Measurements from ENCODE around the gene TNFRSF1B.

The TNFRSF1B gene

DNA sequence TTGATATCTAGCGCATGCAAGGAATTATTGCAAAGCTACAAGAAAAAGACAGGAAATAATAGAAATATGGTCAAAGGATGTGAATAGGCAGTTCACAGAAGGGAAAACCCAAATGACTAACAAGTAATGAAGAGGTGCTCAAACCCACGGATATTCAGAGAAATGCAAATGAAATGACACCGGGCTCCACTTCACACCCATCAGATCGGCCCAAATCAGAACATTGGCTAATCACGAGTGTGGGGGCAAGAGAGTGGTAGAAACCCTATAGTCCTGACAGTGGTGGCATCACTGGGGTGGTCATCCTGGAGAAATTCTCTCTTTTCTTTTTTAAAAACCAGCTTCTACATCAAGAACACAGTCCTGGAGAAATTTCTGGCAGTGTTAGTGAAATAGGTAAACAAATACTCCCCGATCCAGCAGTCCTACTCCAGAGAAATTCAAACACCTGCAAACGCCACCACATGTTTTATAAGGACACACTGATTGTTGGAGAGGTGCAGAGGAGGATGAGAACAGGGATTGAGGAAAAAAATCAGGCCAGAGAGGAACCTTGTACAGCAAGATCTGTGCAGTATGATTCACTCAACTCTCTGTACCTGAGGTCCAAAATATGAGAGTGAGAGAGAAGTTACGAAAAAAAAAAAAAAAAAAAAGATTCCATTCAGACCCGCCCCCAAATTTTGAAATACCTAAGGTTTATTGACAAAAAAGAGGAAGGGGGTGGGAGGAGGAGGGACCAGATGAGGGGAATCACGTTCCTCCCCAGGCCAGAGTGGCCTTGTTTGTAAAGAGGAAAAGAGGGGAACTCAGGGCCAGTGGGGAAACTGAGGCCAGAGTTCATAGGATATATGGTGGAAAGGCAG lies 9.2 kb upstream of the TNFRSF1B start:
- no peak for DNase-seq (ENCODE audit: low read depth in 2 of 2)

DNA sequence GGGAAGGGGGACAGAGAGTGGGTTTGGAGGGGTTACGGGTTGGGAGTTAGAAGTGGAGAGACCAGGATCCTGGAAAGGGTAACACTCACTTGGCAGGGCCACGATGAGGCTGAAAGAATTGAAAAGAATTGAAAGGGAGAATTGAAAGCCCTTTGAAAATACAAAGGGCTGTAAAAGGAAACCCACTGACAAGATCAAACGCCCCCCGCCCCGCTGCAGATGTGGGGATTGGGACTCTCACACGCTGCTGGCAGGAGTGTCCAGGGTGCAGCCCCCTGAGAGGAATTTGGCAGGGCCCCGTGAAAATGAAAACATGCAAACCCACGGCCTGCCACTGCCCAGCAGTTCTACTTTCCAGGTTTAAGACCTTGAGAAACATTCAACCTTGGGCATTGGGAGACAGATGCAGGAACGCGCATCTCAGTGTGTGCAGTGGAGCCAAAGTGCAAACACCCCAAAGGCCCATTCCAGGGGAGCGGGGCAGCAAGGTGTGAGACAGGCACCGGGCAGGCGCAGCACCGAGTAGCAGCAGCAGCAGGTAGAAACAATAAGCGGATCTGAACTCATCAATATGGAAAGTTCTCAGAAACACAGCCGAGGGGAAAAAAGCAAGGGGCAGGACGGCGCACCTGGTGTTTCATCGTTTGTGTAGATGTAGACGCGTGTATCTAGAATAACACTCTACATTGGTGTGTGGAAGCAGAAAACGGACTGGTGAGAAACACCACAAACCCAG lies 8.3 kb upstream of the TNFRSF1B start:
- DNase-seq (ENCODE audit: low read depth in 2 of 2), result no peak

DNA sequence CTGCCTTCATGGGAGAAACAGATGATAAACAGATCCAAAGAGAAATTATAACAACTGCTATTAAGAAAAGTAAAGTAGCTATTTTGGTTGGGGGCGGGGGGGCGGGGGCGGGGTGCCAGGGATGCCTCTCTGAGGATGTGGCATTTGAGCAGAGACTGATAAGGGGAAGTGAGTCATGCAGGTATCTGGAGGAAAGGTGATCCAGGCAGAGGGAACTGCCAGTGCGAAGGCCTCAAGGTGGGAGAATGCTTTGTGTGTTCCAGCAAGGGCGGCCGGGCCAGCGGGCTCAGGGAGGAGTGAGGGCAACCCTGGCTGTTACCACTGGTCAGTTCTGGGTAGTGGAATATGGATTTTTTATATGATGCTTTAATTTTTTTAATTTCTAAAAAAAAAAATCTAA lies 7.0 kb upstream of the TNFRSF1B start:
- DNase-seq (ENCODE audit: low read depth in 2 of 2), result no peak

DNA sequence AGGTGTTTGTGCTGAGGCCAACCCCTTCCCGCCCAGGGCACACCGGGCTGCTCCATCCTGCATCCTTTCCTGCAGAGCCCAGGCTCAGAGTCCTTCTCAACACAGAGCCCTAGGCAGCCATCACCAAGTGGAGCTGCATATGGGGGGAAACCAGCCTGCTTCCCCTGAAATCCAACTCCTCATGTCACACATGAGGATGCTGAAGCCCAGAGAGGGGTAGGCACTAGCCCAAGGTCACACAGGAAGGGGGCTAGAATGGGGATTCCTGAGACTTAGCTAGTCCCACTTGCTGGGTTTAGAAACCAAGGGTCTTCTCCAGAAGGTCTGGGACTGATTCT lies 5.5 kb upstream of the TNFRSF1B start:
- no peak for DNase-seq (ENCODE audit: low read depth in 2 of 2)

DNA sequence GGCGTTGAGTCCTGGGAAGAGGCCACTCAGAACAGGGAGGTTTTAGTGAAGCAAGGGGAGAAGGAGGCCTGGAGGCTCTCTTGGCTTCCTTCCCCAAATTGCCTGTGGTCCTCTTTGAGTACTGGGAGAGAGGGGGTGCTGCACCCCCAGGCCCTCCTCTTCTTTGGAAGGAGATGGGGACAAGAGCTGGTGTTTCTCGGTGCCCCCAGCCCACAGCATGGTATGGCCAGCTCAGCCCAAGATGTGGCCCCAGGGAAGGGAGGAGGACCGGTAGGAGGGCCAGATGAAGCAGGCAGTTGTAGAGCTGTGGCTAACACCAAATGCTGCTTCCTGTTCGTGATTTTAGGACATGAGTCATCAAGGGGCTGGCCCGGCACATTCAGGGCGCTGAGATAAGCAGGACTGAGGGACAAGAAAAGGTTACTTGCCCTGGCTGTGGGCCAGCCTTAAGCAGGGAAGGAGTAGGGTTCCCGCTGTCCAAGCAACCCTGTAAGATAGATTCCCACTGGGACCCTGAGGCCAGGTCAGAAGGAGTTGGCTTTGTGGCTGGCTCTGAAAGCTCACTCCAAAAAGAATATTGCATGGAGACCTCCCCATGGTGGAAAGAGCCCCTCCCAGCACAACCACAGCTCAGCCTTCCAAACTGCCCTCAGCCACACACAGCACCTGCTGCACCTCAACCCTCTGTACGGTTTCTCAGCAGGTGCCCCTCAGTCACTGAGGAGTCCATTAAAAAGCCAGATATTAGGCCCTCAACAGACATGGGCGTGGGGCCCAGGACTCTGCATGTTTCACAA lies 4.9 kb upstream of the TNFRSF1B start:
- peak; percentile 53 to 56 for DNase-seq (ENCODE audit: low read depth in 2 of 2)

DNA sequence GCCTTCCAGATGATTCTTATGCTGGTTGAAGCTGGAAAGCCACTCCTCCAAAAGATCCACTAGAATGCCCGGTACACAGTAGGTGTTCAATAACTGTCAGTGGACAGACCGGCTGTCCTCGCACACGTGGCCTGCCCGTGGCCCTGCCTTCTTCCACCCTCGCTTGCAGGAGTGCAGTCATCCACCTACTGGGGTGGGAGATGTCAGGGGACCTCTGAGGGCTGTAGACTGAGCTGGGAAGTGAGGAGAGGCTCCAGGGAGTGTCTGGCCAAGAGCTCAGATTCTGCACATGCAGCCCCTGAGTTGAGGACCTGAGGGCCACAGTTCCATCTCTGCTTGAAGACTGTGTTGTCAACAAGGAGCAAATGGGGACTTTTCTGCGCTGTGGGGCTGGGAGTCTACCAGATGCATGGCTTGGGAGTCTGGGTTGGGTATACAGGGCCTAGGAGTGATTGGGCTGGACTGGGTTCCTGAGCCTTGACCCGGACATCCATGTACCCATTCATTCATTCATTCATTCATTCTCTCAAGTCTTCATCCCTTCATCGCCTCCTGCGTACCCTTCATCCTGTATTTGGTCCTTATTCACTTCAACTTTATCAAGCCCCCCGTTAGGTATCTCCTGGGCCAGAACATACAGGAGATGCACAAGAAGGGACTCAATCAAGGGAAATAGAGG lies 4.2 kb upstream of the TNFRSF1B start:
- no peak for DNase-seq (ENCODE audit: low read depth in 2 of 2)

DNA sequence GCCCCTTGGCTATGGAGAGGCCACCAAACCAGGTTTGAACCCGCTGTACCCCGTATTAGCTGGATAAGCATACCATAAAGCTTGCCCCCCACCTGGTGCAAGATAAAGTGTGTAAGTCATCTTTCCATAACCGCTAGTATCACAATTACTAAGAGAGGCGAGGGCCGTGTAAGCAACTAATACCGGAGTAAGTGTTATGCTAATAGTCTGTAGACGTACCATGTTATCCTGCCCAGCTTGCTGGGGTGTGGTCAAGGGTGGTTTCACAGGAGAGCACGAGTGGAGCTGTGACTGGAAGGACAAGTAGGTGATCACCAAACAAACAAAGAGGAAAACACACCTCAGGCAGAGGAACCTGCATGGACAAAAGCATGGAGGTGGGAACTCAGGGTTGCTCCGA lies 3.6 kb upstream of the TNFRSF1B start:
- no peak for DNase-seq (ENCODE audit: low read depth in 2 of 2)

DNA sequence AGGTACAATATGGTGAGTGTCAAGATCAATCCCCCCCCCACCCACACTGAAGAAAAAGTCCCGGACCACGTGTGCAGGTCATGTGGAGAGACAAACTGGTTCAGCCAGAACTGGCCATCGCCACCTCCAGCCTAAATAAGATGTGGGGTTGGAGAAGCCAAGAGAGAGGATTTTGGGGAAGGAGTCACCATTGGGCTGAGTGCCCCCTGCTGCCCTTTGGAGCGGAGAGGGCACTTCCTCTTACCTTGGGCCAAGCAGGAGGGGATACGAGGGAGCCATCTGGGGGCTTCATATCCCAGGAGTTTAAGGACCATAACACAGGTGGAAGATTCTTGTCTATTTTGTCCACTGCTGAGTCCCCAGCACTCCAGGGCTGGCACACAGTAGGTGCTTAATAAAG lies 2.6 kb upstream of the TNFRSF1B start:
- no peak for DNase-seq (ENCODE audit: low read depth in 2 of 2)

DNA sequence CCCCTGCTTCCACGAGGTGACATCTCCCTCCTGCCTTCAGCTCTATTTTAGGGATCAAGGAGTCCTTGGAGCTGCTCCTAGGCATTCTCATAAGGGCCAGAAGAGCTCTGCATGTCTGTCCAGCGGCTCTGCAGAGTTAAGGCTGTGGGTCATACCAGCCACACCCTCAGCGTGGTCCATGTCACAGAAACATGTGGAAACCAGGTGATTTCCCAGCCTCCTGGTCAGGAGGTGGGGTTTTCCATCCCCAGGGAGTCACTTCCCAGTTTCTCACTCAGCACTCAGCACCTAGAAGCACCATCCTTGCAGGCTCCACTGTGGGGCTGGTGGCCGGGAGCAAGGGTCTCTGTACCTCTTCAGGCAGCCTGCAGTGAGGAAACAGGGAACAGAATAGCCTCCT lies 1.4 kb upstream of the TNFRSF1B start:
- no peak for DNase-seq (ENCODE audit: low read depth in 2 of 2)

DNA sequence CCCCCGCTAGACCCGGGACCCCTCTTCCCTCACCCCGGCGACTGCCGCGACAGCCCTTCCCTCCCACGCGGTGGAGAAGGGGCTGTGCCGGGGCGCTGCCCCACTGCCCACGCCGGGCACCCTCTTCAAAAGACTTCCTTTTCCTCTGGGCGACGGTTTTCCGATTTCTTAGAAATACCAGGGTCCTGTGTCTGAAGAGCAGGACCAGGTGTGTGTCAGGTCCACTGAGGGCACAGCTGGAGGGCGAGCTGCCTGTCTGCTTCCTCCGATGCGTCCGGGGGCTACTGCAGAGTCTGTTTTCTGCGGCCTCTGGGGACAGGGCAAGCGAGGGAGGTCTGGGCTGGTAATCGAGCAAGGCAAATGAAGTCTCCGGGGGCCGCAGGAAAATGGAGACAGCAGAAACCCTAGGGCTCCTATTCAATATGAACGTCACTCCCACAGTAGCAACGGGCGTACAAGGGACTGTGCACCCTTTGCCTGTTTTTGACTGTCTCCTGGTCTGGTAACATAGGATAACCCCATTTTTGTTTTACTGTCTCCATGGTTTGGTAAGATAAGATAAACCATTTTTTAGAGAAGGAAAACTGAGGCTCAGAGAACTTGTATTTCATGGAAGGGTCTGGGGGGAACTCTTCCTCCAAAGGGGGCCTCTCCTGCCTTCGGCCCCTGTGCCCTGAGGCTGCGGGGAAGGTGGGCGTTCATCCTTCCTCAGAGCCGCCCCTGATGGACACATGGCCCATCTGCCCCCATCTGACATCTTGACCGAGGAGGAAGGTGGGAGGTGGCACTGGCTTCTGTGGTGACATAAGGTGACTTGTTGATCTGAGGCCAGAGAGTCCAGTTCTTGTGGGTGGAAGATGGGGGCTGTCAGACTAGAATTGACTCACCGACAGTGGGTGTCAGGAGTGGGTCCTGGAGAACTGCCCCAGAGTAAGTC lies 970 bp downstream of the TNFRSF1B start:
- no peak for DNase-seq (ENCODE audit: low read depth in 2 of 2)

DNA sequence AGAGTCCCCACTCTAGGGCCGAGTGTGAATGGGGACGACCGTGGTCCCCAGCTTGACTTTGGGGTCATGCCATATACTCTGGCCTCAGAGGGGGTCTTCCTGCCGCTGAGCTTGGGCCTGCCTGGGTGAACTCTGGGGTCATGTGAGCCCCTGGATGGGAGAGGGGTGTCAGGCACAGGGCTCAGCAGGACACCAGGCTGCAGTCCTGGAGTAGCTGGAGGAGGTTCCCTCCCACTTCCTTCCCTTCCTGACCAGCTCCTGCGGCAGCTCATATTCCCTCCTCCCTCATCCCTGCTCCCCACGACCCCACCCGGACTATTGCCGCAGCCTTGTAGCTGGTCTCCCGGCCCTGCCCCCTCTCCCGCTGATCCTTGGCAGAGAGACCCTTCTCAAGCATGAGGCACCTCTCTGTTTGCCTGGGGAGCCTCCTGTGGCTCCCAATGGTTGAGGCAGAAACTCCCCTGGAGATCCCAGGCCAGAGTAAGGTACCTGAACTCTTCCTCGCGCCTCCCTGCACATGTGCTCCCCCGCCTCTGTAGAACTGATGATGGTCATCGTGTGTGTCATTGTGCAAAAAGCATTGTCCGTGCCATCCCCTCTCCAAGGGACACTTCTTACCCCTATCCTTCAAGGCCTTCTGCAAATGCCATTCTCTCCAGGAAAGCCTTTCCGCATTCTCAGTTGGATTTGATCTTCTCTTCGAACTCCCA lies 1.8 kb downstream of the TNFRSF1B start:
- no peak for DNase-seq (ENCODE audit: low read depth in 2 of 2)

DNA sequence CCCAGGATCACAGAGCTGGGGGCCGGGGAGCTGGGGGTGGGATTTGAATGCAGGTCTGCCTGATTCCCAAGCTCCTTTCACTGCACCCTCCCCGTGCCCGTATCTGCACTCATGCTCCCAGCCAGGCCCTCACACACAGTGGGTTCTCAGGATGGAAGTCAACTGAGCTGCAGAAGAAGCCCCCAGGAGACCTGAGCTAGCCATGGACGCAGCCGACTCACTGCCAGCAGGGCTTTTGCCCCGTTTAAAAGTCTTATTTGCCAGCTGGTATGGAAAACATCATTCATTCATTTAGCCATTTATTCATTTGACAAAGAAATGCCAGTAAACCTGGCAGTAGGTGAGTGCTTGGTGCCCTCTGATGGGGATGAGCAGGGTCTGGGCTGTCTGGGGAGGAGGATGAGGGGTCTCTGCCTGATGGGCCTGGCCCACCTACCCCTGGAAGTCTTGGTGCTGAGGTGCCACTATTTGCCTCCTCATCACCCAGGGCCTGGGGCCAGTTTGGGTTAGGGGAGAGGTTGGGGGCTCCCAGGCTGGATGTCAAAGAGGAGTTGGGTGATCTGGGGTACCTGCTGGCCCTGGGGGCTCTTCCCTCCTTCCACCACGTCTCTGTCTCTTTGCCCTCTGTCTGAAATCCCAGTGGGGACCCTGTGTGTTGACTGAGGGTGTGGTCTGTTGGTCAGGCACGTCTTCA lies 2.8 kb downstream of the TNFRSF1B start:
- DNase-seq (ENCODE audit: low read depth in 2 of 2), result no peak

DNA sequence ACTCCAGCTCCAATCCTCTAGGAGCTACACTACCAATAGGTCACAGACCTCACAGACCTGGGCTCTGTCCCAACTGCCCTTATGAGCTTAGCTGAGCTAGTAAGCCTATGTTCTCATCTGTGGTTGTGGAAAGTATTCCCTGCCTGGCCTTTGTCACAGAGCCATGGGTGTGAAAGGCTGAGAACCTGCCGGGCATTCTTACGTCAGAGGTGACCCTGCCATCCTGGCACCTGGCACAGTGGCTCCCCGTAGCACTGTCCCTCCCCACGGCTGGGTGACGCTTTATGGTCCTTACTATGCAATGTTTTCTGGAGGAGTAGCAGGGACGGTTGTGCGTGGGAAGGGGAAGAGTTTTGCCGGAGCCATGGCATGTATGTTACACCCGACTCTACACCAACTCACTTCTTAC lies 3.5 kb downstream of the TNFRSF1B start:
- no peak for DNase-seq (ENCODE audit: low read depth in 2 of 2)

DNA sequence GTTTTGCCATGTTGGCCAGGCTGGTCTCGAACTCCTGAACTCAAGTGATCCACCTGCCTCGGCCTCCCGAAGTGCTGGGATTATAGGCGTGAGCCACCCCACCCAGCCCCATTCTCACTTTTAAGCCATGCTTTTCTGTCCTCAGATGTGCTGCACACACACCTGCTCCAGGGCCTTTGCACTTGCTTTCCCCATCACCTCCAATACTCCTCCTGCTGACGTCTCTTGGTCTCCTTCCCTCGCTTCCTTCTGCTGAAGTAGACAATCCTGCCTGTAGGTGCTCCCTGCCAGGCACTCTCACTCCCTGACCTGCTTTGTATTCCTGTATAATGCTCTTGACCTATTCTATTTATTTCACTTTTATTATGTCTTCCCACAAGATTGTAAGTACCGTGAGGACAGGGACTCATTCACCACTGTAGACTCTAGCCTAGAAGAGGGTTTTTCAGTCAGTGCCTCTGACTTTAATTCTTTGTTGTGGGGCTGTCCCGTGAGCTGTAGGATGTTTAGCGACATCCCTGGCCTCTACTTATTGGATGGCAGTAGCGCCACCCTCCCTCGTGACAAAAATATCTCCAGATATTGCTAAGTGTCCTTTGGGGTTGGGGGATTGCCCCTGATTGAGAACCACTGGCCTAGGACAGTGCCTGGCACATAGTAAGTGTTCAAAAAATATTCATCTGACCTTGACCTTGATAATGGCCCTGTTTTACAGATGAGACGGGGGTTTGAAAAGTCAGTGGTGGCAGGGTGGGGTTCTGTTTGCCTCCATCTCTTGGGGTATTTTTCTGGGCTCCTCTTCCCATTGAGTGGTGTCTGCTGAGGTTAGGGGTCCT lies 4.6 kb downstream of the TNFRSF1B start:
- no peak for DNase-seq (ENCODE audit: low read depth in 2 of 2)

DNA sequence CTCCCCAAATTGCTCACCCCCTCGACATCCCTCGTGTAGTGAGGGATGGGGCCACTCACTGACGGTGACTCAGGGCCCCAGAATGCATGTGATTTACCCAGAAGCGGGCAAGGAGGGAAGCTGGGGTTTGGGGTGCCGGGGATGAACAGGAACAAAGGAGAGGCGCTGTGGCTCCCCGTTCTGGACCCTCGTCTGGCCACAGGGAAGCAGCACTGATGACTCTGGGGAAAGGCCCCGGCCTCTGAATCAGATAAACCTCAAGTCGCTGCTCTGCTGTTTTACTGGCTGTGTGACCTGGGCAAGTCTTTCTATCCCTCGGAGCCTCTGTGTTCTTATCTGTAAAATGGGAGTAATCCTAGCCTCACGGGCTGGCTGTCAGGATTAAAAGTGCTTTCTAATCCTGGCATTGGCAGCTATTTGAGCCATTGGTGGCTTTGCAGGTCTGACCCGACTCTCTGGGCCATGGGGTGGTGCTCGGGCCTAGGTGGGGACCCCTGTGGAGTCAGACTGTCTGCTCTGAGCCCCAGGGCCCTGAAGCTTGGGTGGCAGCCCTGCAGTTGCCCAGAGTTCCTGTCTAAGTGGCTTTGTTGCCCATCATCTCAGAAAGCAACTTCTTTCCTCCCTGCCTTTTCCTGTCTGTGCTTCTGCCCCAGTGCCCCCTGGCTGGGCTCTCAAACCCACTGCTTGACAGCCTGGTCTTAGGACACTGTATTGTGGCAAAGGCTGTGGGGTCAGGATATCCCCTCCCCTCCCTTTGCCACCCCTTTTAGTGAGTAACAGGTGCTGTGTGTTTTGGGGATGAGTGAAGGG lies 5.5 kb downstream of the TNFRSF1B start:
- DNase-seq (ENCODE audit: low read depth in 2 of 2), result no peak

DNA sequence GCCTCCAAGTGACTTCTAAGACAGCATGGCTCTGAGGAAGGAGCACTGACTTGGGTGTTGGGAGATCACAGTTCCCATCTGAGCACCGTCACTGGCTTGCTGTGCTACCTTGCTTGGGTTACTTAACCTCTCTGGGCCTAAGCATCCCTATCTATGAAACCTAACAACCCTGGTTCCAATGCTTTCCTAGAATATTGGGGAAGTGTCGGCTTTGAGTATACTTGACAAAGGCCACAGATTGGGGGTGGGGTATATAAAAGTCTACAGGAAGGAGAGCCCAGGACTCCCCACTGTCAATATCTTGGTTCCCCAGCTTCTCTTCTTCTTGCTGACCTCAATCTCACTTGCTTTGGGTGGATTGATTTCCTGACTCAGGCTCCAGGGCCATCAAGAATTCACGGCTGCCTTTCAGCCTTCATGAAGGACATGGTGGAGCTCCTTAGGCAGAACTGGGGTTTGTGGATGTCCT lies 6.3 kb downstream of the TNFRSF1B start:
- no peak for DNase-seq (ENCODE audit: low read depth in 2 of 2)

DNA sequence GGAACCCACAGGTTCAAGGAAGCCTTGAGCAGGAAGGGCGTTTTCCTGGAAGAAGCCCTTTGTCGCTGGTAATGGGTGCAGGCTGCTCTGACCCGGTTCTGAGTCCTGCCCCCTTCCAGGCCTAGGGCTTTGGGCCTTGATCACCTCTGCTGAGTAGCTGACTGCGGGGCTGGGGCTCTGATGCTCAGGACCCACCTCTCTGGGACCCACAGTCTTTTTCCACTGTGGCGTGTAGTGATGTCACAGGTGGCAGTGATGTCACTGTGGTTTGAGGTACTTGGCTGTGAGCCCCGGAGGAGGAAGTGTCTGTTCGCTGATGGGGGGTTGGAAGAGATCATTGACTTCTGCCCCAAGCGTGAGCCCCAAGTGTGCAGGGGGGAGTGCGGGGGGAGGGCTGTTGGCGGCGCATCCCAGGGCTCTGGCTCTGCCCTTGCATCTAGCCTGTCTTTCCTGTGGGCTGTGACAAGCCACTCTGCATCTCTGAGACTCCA lies 6.9 kb downstream of the TNFRSF1B start:
- no peak for DNase-seq (ENCODE audit: low read depth in 2 of 2)

Data from fibroblast of skin of left quadriceps (primary cell).